ENCODE results near the gene PPP1R1C.

DNA sequence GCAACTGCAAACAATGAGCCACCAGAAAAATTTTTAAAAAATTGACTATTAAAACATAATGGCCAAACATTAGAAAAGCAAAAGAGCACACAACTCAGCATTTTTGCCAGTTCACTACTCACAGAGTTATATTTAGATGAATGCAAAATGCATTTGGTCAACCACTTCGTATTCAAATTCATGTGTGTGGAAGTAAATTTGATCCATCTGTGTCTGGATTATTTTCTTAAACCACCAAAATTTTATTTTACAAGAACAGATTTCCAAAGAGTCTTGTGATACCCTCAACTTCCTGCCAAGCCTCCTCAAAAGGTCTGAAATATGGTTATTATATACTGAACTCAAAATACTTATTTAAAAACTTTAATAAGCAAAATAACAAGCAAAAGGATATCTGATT lies 57.4 kb downstream of the PPP1R1C start:
- TF ChIP-seq, protein P1, sequence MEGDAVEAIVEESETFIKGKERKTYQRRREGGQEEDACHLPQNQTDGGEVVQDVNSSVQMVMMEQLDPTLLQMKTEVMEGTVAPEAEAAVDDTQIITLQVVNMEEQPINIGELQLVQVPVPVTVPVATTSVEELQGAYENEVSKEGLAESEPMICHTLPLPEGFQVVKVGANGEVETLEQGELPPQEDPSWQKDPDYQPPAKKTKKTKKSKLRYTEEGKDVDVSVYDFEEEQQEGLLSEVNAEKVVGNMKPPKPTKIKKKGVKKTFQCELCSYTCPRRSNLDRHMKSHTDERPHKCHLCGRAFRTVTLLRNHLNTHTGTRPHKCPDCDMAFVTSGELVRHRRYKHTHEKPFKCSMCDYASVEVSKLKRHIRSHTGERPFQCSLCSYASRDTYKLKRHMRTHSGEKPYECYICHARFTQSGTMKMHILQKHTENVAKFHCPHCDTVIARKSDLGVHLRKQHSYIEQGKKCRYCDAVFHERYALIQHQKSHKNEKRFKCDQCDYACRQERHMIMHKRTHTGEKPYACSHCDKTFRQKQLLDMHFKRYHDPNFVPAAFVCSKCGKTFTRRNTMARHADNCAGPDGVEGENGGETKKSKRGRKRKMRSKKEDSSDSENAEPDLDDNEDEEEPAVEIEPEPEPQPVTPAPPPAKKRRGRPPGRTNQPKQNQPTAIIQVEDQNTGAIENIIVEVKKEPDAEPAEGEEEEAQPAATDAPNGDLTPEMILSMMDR (IDR thresholded peaks at IDR 0.05), result no peak
- TF ChIP-seq POLR2A (IDR thresholded peaks at IDR 0.05), result no peak

Data from uterus (tissue), 2 donors.